SK-N-SH treated with all-trans-retinoic acid at 6 μM for 48 hours (cell line): ENCODE results near the gene RPLP1.

Experiments
- ATAC-seq: fragments of 200-7000 bp; cut with Tn5 transposase; 3 replicates; pipeline ENCODE4 v1.9.1; 2020; ENCODE audit warnings: mild to moderate bottlenecking, moderate library complexity
- ARNTL ChIP-seq: fragments of 450-650 bp; formaldehyde crosslinking; IDR thresholded peaks from 2 replicates; pipeline ENCODE4 v1.5.0; 2020; ENCODE audit warnings: low read depth, mild to moderate bottlenecking, moderate library complexity, borderline replicate concordance
- BACH2 ChIP-seq: fragments of 250-450 bp; sonication (Bioruptor Pico); IDR thresholded peaks from 2 replicates; pipeline ENCODE4 v1.9.0; 2021; ENCODE audit warnings: mild to moderate bottlenecking, borderline replicate concordance
- CREB5 ChIP-seq: fragments of 250-450 bp; sonication (Bioruptor Pico); IDR thresholded peaks from 2 replicates; pipeline ENCODE4 v1.5.1; 2020; ENCODE audit warnings: low read depth, mild to moderate bottlenecking, moderate library complexity
- CSDC2 ChIP-seq: fragments of 250-450 bp; sonication (Bioruptor Pico); IDR thresholded peaks from 2 replicates; pipeline ENCODE4 v1.5.0; 2020; ENCODE audit warnings: mild to moderate bottlenecking, moderate library complexity
- CSRNP3 ChIP-seq: fragments of 250-450 bp; sonication (Bioruptor Pico); IDR thresholded peaks from 2 replicates; pipeline ENCODE4 v1.5.1; 2021; ENCODE audit warnings: mild to moderate bottlenecking, moderate library complexity
- GLIS3 ChIP-seq: fragments of 250-450 bp; sonication (Bioruptor Pico); IDR thresholded peaks from 2 replicates; pipeline ENCODE4 v1.5.0; 2020; ENCODE audit warnings: mild to moderate bottlenecking, moderate library complexity
- ISL1 ChIP-seq: fragments of 250-450 bp; sonication (Bioruptor Pico); IDR thresholded peaks from 2 replicates; pipeline ENCODE4 v2.1.2; 2022; ENCODE audit warnings: mild to moderate bottlenecking, moderate library complexity
- OSR1 ChIP-seq: fragments of 250-450 bp; sonication (Bioruptor Pico); IDR thresholded peaks from 2 replicates; pipeline ENCODE4 v1.8.0; 2022; ENCODE audit warnings: moderate library complexity, mild to moderate bottlenecking, inconsistent platforms
- PATZ1 ChIP-seq: fragments of 250-450 bp; sonication (Bioruptor Pico); IDR thresholded peaks from 2 replicates; pipeline ENCODE4 v1.8.0; 2020; ENCODE audit warnings: mild to moderate bottlenecking, moderate library complexity, borderline replicate concordance
- POU6F1 ChIP-seq: fragments of 250-450 bp; sonication (Bioruptor Pico); IDR thresholded peaks from 2 replicates; pipeline ENCODE4 v1.8.0; 2021; ENCODE audit warnings: low read depth, mild to moderate bottlenecking, moderate library complexity, borderline replicate concordance
- PPARA ChIP-seq: fragments of 250-450 bp; sonication (Bioruptor Pico); IDR thresholded peaks from 2 replicates; pipeline ENCODE4 v1.5.0; 2020; ENCODE audit warnings: mild to moderate bottlenecking, borderline replicate concordance
- RARB ChIP-seq: fragments of 250-450 bp; sonication (Bioruptor Pico); IDR thresholded peaks from 2 replicates; pipeline ENCODE4 v1.8.0; 2021; ENCODE audit warnings: mild to moderate bottlenecking, moderate library complexity
- SNAI2 ChIP-seq: fragments of 250-450 bp; sonication (Bioruptor Pico); IDR thresholded peaks from 2 replicates; pipeline ENCODE4 v1.5.0; 2020; ENCODE audit warnings: mild to moderate bottlenecking, moderate library complexity
- TOX ChIP-seq: fragments of 250-450 bp; sonication (Bioruptor Pico); IDR thresholded peaks from 2 replicates; pipeline ENCODE4 v1.8.0; 2021; ENCODE audit warnings: mild to moderate bottlenecking, moderate library complexity, borderline replicate concordance
- ZC3H10 ChIP-seq: fragments of 250-450 bp; sonication (Bioruptor Pico); IDR thresholded peaks from 2 replicates; pipeline ENCODE4 v1.5.1; 2021; ENCODE audit warnings: mild to moderate bottlenecking, moderate library complexity
- ZFP3 ChIP-seq: fragments of 250-450 bp; sonication (Bioruptor Pico); IDR thresholded peaks from 2 replicates; pipeline ENCODE4 v1.5.0; 2020; ENCODE audit warnings: mild to moderate bottlenecking, moderate library complexity
- ZFP30 ChIP-seq: fragments of 450-650 bp; formaldehyde crosslinking; IDR thresholded peaks from 2 replicates; pipeline ENCODE4 v1.5.0; 2022; ENCODE audit warnings: mild to moderate bottlenecking, moderate library complexity
- ZNF565 ChIP-seq: fragments of 450-650 bp; formaldehyde crosslinking; conservative IDR thresholded peaks from 2 replicates; pipeline ENCODE4 v1.5.0; 2020; ENCODE audit warnings: low read depth, mild to moderate bottlenecking, moderate library complexity
- ZNF70 ChIP-seq: fragments of 450-650 bp; formaldehyde crosslinking; IDR thresholded peaks from 2 replicates; pipeline ENCODE4 v1.5.0; 2020; ENCODE audit warnings: mild to moderate bottlenecking, moderate library complexity

Gene RPLP1

GRCh38 chr15:69501456-69501855, 48.8 kb downstream of the RPLP1 start:
- ATAC-seq = no peak
- TF ChIP-seq ZC3H10 (CRISPR knock-in tag) (no peak), CREB5 (CRISPR knock-in tag) (no peak)

- ATAC-seq = no peak; the same call in 2 of the 3 replicates
Measured at GRCh38 chr15:69502470-69503045, 49.9 kb downstream of the RPLP1 start.

GRCh38 chr15:69504352-69505040, 51.9 kb downstream of the RPLP1 start:
- ATAC-seq = no peak
- TF ChIP-seq ZFP3 (CRISPR knock-in tag) (no peak), CSRNP3 (CRISPR knock-in tag) (no peak), ZNF565 (CRISPR knock-in tag) (no peak), ARNTL (no peak), SNAI2 (CRISPR knock-in tag) (no peak), PATZ1 (no peak), GLIS3 (no peak), ZFP30 (CRISPR knock-in tag) (no peak), BACH2 (CRISPR knock-in tag) (no peak), OSR1 (no peak), ZNF70 (CRISPR knock-in tag) (no peak), CSDC2 (CRISPR knock-in tag) (no peak), ISL1 (CRISPR knock-in tag) (no peak), PPARA (no peak), CREB5 (CRISPR knock-in tag) (no peak), POU6F1 (CRISPR knock-in tag) (no peak), RARB (CRISPR knock-in tag) (no peak), TOX (no peak)

More at GRCh38 chr15:69502470-69503045, 49.9 kb downstream of the RPLP1 start:
- TF ChIP-seq PATZ1 (no peak), OSR1 (no peak)
